Lower leg skin (tissue), 3 donors: ENCODE data around the gene CARS1.

Experiments
- CTCF ChIP-seq, 3 donors: fragments of 450-650 bp; IDR thresholded peaks; one replicate each; pipeline ENCODE4 v1.5.1; 2016; ENCODE audit warnings: antibody characterized with exemption in 3 of 3, mild to moderate bottlenecking in 3 of 3, moderate library complexity in 2 of 3
- POLR2A ChIP-seq, 2 donors: fragments of 450-650 bp; IDR thresholded peaks; one replicate each; pipeline ENCODE4 v1.6.1; 2016 to 2017; ENCODE audit warnings: antibody characterized with exemption in 2 of 2, mild to moderate bottlenecking in 1 of 2, moderate library complexity in 1 of 2

- TF ChIP-seq CTCF (IDR thresholded peaks at IDR 0.05) (no peak), POLR2A (IDR thresholded peaks at IDR 0.05) (no peak)
Observed at GRCh38 chr11:3069425-3069824, 12.2 kb upstream of the CARS1 start.
